NCI-H146 (cell line): ENCODE results near the gene KRT37.
"Not testable (repeated sequence)": the region's sequence is repeated elsewhere in the genome, so short reads cannot be mapped to it uniquely, and the experiment has no call there.

ENCODE experiments used
- DNase-seq: peaks from one replicate; lab custom pipeline; 2025; lab: John Stamatoyannopoulos, UW

KRT37 gene

DNA sequence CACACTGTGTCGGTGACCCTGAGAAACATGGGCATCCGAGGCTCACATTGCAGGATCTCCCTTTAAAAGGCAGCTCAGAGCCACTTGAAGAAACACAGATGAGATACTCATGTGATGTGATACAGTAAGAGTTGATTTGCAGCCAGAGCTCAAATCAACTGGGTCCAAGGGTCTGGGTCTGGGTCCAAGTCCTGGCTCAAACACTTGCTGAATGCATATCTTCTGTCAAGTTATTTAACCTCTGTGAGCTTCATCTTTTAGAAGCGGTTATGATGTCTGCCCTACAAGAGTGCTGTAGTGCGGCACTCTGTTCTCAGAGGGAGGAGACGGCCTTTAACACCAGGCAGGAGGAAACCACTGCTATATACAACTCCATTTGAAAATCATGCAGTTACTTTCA is 10.0 kb upstream of the KRT37 start:
- no peak for DNase-seq

GRCh38 chr17:41434005-41434404 is 9.6 kb upstream of the KRT37 start:
- DNase-seq, result no peak

DNA sequence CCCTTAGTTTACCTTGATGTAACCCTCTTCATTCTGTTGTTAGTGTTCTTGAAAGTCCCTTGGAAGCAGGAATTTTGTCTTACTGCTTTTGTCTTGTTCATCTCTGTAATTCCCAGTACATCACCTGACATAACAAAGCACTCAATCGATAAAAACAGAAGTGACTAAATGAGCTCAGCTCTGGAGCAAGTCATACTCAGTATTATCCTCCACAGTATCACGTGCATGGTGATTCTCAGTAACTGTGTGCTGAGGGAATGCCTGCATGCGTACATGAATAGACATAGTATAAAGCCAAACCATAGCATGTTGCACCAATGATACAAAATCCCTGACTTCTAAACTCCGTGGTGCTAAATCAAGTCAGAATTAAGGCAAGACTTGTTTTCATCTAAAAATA is 9.2 kb upstream of the KRT37 start:
- no peak for DNase-seq

DNA sequence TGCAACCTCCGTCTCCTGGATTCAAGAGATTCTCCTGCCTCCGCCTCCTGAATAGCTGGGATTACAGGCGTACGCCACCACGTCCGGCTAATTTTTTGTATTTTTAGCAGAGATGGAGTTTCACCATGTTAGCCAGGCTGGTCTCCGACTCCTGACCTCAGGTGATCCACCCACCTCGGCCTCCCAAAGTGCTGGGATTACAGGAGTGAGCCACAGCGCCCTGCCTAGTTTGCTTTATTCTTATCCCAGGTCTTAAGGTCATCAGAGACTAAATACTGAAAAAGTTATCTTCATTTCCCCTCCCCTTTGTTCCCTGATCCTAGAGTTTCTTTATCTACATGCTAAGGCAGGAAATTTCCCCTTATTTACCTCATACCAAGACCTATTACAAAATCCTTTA is 6.0 kb upstream of the KRT37 start:
- not testable (repeated sequence) for DNase-seq

- DNase-seq, result no peak
Measured at GRCh38 chr17:41429667-41430066, 5.3 kb upstream of the KRT37 start.

DNA sequence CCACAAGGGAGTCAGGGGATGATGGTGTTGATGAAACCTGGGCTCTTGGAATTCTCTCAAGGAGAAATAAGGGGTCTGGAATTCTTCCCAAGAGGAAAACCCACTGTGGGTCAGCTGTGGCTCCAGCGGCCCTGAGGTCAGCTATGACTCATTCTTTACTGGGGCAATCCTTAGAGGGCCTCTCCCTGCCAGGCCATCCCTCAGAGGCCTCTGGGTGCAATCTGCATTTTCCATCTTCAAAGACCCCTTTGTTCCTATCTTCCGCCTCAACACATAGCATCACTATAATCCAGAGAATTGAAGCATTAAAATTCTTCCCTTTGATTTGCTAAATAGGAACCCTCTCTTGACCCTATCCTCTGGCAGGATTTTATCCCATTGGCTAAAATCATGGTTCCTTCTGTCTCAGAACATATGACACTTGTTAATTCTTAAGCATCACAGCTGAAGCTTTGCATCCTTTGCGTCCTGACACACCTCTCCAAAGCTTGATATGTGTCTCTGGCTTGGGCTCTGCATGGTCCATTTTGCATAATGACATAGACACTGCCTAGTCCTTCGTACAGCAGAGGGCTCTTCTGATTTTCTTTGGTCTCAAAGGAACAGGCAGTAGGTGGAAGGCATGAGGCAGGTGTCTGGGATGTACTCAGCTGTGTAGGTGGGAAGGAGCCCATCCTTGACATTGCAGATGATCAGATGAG is 4.4 kb upstream of the KRT37 start:
- DNase-seq, result no peak

DNA sequence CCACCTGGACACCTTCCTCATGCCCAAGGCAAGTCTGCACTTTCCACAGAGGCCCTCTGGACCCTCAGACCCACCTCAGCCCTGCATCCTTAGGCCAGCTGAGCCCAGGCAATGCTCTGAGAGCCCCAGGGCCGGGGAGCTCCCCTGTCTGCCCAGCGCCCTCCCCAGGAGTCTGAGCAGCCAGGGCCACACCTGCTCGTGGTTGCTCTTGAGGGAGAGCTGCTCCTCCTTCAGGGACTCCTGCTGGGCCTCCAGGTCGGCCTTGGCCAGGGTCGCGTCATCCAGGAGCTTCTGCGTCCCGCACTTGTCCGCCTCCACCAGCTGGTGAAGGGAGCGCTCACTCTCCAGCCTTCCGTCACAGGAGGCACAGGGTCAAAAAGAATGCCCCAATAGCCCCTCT is 1.8 kb downstream of the KRT37 start:
- DNase-seq, result not testable (repeated sequence)

DNA sequence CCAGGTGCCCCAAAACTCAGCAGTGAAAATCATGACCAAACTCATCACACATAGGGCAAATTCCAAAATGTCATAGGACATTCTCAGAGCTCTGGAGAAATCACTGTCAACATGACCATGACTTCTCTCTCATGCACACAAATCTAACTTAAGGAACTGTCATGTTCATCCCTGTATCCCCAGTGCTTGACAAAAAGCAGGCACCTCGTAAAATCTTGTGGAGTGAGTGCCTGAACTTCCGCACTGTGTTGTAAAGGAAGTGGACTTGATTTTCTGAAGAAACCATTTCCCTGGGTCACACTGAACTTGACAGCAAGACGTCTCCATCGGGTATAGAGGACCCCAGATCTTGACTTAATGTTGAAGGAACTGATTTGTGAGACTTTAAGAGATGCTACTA is 2.8 kb downstream of the KRT37 start:
- no peak for DNase-seq

DNA sequence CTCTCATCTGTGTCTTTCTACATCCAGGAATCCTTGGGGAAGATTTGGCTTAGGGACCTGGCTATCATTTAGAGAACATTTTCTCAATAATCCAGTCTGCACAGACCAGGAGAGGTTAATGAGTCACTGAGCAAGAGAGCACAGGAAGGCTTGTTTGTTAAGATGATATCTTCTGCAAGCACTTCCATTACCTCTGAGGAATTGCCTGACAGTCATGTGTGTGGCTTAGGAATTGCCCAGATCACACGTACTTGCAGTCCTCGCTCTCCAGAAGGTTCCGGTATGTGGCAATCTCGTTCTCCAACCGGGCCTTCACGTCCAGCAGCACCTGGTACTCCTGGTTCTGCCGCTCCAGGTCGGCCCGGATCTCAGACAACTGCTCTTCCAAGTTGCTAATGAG is 3.3 kb downstream of the KRT37 start:
- no peak for DNase-seq

DNA sequence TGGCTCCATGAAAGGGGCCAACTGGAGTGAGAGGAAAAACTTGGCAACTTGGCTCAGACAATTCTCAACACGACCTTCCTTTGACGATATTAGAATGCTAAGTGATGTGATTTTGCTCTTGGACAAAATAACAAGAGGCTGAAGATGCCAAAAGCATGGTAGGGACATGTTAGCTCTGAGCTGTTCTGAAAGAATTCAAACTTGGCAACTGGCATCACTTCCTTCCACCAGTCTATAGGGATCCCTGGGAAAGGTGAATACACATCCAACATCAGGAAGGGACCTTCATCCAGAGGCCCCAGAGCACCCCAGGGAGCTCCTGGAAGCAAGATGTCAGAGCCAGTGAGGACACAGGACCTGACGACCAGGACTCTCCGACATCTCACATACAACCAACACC is 4.3 kb downstream of the KRT37 start:
- DNase-seq, result no peak

GRCh38 chr17:41419716-41420115 is 4.7 kb downstream of the KRT37 start:
- no peak for DNase-seq

GRCh38 chr17:41418116-41418860 is 6.1 kb downstream of the KRT37 start:
- no peak for DNase-seq

DNA sequence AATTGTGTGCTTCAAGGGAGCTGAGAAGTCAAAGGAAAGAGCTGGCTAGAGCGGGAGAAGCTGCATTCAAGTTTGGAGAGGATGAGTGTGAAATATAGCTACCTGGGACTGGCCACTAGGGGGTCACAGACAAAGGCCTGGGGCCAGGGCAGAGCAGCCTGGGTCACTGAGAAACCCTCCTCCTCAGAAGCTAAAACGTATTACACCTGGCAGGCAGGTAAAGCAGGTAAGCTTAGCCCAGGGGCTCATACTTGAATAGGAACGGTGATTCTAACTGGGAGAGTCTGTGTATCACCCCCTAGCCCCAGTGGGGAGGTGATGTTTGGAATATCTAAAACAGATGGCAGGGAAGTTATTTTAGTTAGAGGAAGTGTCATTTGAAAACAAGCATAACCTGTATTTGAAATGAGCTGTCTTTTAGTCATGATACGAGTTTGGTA is 6.8 kb downstream of the KRT37 start:
- peak; percentile 4 for DNase-seq

DNA sequence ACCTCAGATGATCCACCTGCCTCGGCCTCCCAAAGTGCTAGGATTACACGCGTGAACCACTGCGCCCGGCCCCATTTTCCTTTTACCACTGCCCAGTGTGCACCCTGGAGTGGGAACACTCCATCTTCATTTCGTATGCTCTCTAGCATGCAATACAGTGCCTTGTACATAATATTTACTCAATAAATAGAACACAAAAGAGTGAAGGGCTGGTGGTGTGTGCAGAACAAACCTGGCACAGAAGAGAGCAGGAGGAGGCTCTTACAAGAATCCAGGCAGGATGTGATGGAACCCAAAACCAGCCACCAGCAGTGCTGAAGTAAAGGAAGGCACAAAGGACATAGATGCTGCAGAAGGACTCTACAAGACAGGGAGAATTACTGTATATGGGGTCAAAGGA is 7.3 kb downstream of the KRT37 start:
- no peak for DNase-seq

GRCh38 chr17:41416479-41416878 is 7.9 kb downstream of the KRT37 start:
- DNase-seq, result no peak

DNA sequence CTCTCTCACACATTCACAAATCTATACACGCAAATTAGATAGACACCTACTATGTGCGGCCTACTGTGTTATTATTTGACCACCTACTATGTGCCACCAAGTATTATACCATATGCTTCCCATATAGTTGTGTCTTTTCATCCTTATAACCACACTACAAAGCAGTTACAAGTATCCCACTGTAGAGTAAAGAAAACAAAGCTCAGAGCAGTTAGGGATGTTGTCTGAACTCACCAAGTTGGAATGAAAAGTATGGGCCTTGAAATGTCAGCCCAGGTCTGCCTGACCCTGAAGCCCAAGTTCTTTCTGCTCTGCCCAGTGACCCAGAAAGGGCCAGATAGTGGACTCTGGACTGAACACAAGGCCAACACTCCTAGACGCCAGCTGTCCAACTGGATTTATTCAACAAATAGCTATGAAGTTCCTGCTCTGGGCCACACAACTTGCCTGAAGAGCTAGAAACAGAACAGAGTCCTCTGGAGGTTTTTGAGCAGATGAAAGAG is 8.5 kb downstream of the KRT37 start:
- no peak for DNase-seq

- no peak for DNase-seq
Measured at GRCh38 chr17:41415411-41415810, 9.0 kb downstream of the KRT37 start.

DNA sequence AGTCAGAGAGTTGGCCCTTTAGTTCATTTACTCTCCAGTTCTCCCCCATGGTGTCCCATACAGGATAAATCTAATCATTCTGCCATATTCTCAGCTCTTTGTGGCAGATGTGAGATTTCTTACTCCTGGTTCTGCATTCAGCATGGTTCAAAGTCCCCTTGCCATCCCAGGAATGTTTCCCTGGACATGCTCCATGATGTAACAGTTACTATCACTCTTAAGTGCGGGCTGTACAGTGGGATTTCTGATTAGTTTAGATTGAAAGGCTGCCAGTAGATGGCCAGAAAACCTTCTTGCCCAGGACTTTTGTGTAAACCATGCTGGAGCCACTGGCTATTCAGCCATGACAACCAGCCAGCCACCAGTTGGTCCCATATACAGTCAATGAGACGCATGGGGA is 10.4 kb downstream of the KRT37 start:
- no peak for DNase-seq

GRCh38 chr17:41413353-41413957 is 10.9 kb downstream of the KRT37 start:
- DNase-seq, result no peak

- no peak for DNase-seq
Measured at GRCh38 chr17:41411072-41411840, 13.1 kb downstream of the KRT37 start.

- no peak for DNase-seq
Measured at GRCh38 chr17:41407226-41407625, 17.2 kb downstream of the KRT37 start.

- DNase-seq, result no peak
Measured at GRCh38 chr17:41406205-41406604, 18.2 kb downstream of the KRT37 start.
